Coronary artery (tissue), 2 donors: ENCODE results near the gene HRC.

Source experiments
- DNase-seq: peaks from one replicate; pipeline ENCODE4 v3.0.0-alpha.2; 2017; ENCODE audit warnings: low spot score
- H3K27ac ChIP-seq, 2 donors: fragments of 200-600 bp; sonication (generic); one replicate each; pipeline ENCODE4 v1.5.1; 2016 to 2019
- H3K4me3 ChIP-seq: fragments of 200-600 bp; sonication (generic); 2 replicates; pipeline ENCODE4 v1.5.1; 2016; ENCODE audit warnings: mild to moderate bottlenecking, moderate library complexity
- TF ChIP-seq, protein P1 (sequence below): fragments of 200-600 bp; sonication (generic); IDR thresholded peaks from one replicate; pipeline ENCODE4 v1.5.1; 2019; ENCODE audit warnings: antibody characterized with exemption

HRC gene

GRCh38 chr19:49155005-49155819, at the start of gene HRC:
Gene HRC (minus strand): TSS chr19:49155396. CDS start chr19:49155237, 159 bp downstream.
- no peak for DNase-seq
- TF ChIP-seq, protein P1, sequence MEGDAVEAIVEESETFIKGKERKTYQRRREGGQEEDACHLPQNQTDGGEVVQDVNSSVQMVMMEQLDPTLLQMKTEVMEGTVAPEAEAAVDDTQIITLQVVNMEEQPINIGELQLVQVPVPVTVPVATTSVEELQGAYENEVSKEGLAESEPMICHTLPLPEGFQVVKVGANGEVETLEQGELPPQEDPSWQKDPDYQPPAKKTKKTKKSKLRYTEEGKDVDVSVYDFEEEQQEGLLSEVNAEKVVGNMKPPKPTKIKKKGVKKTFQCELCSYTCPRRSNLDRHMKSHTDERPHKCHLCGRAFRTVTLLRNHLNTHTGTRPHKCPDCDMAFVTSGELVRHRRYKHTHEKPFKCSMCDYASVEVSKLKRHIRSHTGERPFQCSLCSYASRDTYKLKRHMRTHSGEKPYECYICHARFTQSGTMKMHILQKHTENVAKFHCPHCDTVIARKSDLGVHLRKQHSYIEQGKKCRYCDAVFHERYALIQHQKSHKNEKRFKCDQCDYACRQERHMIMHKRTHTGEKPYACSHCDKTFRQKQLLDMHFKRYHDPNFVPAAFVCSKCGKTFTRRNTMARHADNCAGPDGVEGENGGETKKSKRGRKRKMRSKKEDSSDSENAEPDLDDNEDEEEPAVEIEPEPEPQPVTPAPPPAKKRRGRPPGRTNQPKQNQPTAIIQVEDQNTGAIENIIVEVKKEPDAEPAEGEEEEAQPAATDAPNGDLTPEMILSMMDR = no peak
- Histone ChIP-seq H3K4me3 (peak within 1 kb of the TSS; percentile 36), H3K27ac (peak within 1 kb of the TSS; percentile 72 to 80)

DNA sequence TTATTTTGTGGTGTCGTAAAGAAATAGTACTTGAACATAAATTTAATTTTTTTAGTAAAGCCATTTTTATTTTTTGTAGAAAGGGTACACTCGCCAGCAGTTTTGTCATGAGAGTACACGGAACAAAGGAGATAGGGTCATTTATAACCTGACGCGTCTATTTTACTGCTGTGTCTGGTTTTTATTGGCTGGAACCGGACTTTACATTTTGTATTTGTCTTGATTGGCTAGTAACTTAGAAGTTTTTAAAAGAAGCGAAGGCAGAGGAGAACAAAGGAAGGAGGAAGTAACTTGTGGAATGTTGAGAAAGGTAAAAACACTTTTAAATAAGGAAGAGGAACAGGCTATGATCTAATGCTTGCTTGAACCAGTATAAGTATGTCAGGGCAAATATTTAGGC, 45.8 kb upstream of the HRC start:
- H3K27ac ChIP-seq = no peak overlapping the region
- no peak for DNase-seq
- H3K4me3 ChIP-seq = no peak overlapping the region
- TF ChIP-seq, protein P1 = no peak

DNA sequence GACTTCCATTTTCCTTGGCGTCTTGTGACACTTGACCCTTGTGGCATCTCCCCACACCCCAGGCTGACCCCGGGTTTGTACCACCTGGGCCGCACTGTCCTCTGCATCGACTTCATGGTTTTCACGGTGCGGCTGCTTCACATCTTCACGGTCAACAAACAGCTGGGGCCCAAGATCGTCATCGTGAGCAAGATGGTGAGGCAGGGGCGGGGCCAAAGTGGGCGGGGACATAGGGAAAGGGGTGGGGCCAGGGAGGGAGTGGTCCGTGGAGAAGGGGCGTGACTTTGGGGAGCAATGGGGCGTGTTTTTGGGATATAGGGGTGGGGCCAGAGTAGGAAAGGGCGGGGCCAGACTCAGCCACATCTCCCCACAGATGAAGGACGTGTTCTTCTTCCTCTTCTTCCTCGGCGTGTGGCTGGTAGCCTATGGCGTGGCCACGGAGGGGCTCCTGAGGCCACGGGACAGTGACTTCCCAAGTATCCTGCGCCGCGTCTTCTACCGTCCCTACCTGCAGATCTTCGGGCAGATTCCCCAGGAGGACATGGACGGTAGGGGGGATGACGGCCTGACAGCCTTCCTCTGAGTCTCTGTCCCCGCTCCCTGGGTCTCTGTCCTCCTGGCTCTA, 45.2 kb upstream of the HRC start:
- Histone ChIP-seq H3K4me3 (no peak overlapping the region), H3K27ac (no peak overlapping the region)
- no peak for DNase-seq
- TF ChIP-seq, protein P1 = no peak

- Histone ChIP-seq H3K4me3 (no peak overlapping the region), H3K27ac (peak overlapping the region; percentile 11 to 51)
- TF ChIP-seq, protein P1 = no peak
- DNase-seq = no peak
Observed at GRCh38 chr19:49196527-49197240, 41.5 kb upstream of the HRC start.

GRCh38 chr19:49194408-49194807, 39.2 kb upstream of the HRC start:
- H3K27ac ChIP-seq = no peak overlapping the region
- no peak overlapping the region for H3K4me3 ChIP-seq
- no peak for DNase-seq
- TF ChIP-seq, protein P1 = no peak

DNA sequence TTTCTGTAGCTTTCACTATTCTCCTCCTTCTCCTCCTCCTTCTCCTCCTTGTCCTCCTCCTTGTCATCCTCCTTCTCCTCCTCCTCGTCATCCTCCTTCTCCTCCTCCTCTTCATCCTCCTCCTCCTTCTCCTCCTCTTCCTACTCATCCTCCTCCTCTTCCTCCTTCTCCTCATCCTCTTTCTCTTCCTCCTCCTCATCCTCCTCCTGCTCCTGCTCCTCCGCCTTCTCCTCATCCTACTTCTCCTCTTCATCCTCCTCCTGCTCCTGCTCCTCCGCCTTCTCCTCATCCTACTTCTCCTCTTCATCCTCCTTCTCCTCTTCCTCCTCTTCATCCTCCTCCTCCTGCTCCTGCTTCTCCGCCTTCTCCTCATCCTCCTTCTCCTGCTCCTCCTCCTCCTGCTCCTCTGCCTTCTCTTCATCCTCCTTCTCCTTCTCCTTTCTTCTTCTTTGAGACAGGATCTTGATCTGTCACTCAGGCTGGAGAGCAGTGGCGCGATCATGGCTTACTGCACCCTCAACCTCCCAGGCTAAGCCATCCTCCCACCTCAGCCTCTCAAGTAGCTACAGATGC, 38.7 kb upstream of the HRC start:
- no peak for DNase-seq
- TF ChIP-seq, protein P1 = no peak
- Histone ChIP-seq H3K4me3 (no peak overlapping the region), H3K27ac (no peak overlapping the region)
